ENCODE data around the gene IGF2R.
"Not testable (repeated sequence)": the region's sequence is repeated elsewhere in the genome, so short reads cannot be mapped to it uniquely, and the experiment has no call there.

DNA sequence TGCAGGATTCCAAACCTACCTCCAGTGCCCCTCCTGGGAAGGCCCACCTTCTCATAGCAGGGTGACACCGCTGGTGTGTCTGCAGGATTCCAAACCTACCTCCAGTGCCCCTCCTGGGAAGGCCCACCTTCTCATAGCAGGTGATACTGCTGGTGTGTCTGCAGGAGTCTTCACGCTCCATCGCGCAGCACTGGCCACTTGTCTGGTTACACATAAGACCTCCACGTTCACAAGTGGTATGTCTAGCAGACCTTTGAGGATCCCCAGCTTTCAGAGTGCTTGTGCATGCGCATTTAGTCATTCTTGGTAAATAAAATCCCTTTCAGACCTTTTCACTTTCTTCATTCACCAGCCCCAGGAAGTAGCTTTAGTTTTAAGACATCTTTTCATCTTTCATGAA lies 123.3 kb downstream of the IGF2R start:
- TF ChIP-seq, protein P1, sequence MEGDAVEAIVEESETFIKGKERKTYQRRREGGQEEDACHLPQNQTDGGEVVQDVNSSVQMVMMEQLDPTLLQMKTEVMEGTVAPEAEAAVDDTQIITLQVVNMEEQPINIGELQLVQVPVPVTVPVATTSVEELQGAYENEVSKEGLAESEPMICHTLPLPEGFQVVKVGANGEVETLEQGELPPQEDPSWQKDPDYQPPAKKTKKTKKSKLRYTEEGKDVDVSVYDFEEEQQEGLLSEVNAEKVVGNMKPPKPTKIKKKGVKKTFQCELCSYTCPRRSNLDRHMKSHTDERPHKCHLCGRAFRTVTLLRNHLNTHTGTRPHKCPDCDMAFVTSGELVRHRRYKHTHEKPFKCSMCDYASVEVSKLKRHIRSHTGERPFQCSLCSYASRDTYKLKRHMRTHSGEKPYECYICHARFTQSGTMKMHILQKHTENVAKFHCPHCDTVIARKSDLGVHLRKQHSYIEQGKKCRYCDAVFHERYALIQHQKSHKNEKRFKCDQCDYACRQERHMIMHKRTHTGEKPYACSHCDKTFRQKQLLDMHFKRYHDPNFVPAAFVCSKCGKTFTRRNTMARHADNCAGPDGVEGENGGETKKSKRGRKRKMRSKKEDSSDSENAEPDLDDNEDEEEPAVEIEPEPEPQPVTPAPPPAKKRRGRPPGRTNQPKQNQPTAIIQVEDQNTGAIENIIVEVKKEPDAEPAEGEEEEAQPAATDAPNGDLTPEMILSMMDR (IDR thresholded peaks at IDR 0.05) = not testable (repeated sequence)
- TF ChIP-seq POLR2A (IDR thresholded peaks at IDR 0.05) = not testable (repeated sequence)

Data from esophagus squamous epithelium (tissue), 4 donors.